Measurements from ENCODE around the gene BCO2.
"Not testable (repeated sequence)": the region's sequence is repeated elsewhere in the genome, so short reads cannot be mapped to it uniquely, and the experiment has no call there.

Gene BCO2

GRCh38 chr11:112174789-112175598, at the start of gene BCO2:
TSS of gene BCO2 (plus strand) at chr11:112175512. CDS start at chr11:112175602, 90 bp downstream.
- DNase-seq = peak; percentile 0

GRCh38 chr11:112127056-112127455, 48.3 kb upstream of the BCO2 start:
- DNase-seq = no peak

- no peak for DNase-seq
These were observed 46.7 kb upstream of the BCO2 start for GRCh38 chr11:112128483-112129121.

- no peak for DNase-seq
These were observed 45.7 kb upstream of the BCO2 start for GRCh38 chr11:112129656-112130055.

GRCh38 chr11:112132737-112133136, 42.6 kb upstream of the BCO2 start:
- no peak for DNase-seq

GRCh38 chr11:112134473-112134872, 40.8 kb upstream of the BCO2 start:
- DNase-seq = no peak

- DNase-seq = no peak
These were observed 31.7 kb upstream of the BCO2 start for GRCh38 chr11:112143597-112143996.

- DNase-seq = no peak
These were observed 24.8 kb upstream of the BCO2 start for GRCh38 chr11:112150517-112150916.

GRCh38 chr11:112156153-112156955, 19.0 kb upstream of the BCO2 start:
- DNase-seq = no peak

GRCh38 chr11:112156956-112157766, 18.2 kb upstream of the BCO2 start:
- no peak for DNase-seq

- DNase-seq = no peak
These were observed 15.9 kb upstream of the BCO2 start for GRCh38 chr11:112159098-112160065.

- DNase-seq = no peak
These were observed 15.0 kb upstream of the BCO2 start for GRCh38 chr11:112160091-112160848.

- no peak for DNase-seq
These were observed 14.3 kb upstream of the BCO2 start for GRCh38 chr11:112161012-112161411.

- not testable (repeated sequence) for DNase-seq
These were observed 13.1 kb upstream of the BCO2 start for GRCh38 chr11:112162200-112162599.

GRCh38 chr11:112162761-112163546, 12.4 kb upstream of the BCO2 start:
- DNase-seq = no peak

- DNase-seq = no peak
These were observed 11.2 kb upstream of the BCO2 start, which contains the start of gene IL18 for GRCh38 chr11:112163875-112164685. TSS of gene IL18 (minus strand) at chr11:112164094. CDS start at chr11:112155053, 9,041 bp downstream.

GRCh38 chr11:112165049-112165448, 10.3 kb upstream of the BCO2 start:
- no peak for DNase-seq

- no peak for DNase-seq
These were observed 8.8 kb upstream of the BCO2 start for GRCh38 chr11:112166562-112166961.

GRCh38 chr11:112167145-112167544, 8.2 kb upstream of the BCO2 start, which contains the start of gene TEX12:
TSS of gene TEX12 (plus strand) at chr11:112167372. CDS start at chr11:112169269, 1,897 bp downstream.
- DNase-seq = no peak
